Upper lobe of right lung (tissue), 1 donor: ENCODE measurements around the gene PLA2G5. TPM values are rescaled to one million over a fixed set of nuclear protein-coding genes. Genes with fewer than 3 reads are reported as not detected.
"Not testable (repeated sequence)": the region's sequence is repeated elsewhere in the genome, so short reads cannot be mapped to it uniquely, and the experiment has no call there.

Source experiments
- ATAC-seq: fragments of 200-7000 bp; cut with Tn5 transposase; one replicate; pipeline ENCODE4 v1.9.1; 2020; ENCODE audit warnings: mild to moderate bottlenecking, moderate library complexity
- DNase-seq: peaks from one replicate; pipeline ENCODE4 v3.0.0-alpha.2; 2020
- H3K27ac ChIP-seq: fragments of 200-600 bp; one replicate; pipeline ENCODE4 v1.8.0; 2022
- H3K27me3 ChIP-seq: fragments of 200-600 bp; one replicate; pipeline ENCODE4 v1.8.0; 2022; ENCODE audit warnings: mild to moderate bottlenecking
- H3K36me3 ChIP-seq: fragments of 200-600 bp; one replicate; pipeline ENCODE4 v1.8.0; 2022
- H3K4me1 ChIP-seq: fragments of 200-600 bp; one replicate; pipeline ENCODE4 v1.8.0; 2022
- H3K4me3 ChIP-seq: fragments of 200-600 bp; one replicate; pipeline ENCODE4 v1.8.0; 2022; ENCODE audit warnings: mild to moderate bottlenecking
- H3K9me3 ChIP-seq: fragments of 200-600 bp; one replicate; pipeline ENCODE4 v1.8.0; 2022
- CTCF ChIP-seq: fragments of 200-600 bp; IDR thresholded peaks from one replicate; pipeline ENCODE4 v1.8.0; 2022; ENCODE audit warnings: antibody characterized with exemption
- intact Hi-C: fragments of 100-400 bp; cut with DNase I; formaldehyde crosslinking; loops from one replicate; pipeline ENCODE4 v1.11.0; 2022
- total RNA-seq: library from RNA; stranded (reverse); fragmentation: NEBNext Ultra II Directional; extraction: Animal tissue kit (Norgen Biotek cat#: 25700); gene quantifications from one replicate; pipeline ENCODE4 v1.2.1, GENCODE V29; 2021
- donor health status: DM: no; HTN: yes; CAD: no; lungs with severe emphysema.

The PLA2G5 gene
- total RNA-seq, 1 donor from 2014 or later, result 4.9 TPM

- no peak overlapping the region for H3K27ac ChIP-seq
- peak; percentile 88 for ATAC-seq
- no peak for DNase-seq
- H3K4me3 ChIP-seq, result no peak overlapping the region
- no peak for TF ChIP-seq CTCF
- intact Hi-C loops, result no loop called here
- H3K27me3 ChIP-seq, result no peaks in the 10 kb centered on the region
- peaks cover 7% of the 10 kb centered on the region for H3K4me1 ChIP-seq
- H3K9me3 ChIP-seq, result no peaks in the 10 kb centered on the region
- no peaks in the 10 kb centered on the region for H3K36me3 ChIP-seq
These were observed 10.1 kb upstream of the PLA2G5 start for GRCh38 chr1:20059847-20060246.

- intact Hi-C loops, H3K9me3 ChIP-seq, H3K27ac ChIP-seq, DNase-seq, ATAC-seq, H3K4me3 ChIP-seq, H3K27me3 ChIP-seq, H3K36me3 ChIP-seq, H3K4me1 ChIP-seq: not testable (repeated sequence)
These were observed 9.2 kb upstream of the PLA2G5 start for GRCh38 chr1:20060791-20061190.

DNA sequence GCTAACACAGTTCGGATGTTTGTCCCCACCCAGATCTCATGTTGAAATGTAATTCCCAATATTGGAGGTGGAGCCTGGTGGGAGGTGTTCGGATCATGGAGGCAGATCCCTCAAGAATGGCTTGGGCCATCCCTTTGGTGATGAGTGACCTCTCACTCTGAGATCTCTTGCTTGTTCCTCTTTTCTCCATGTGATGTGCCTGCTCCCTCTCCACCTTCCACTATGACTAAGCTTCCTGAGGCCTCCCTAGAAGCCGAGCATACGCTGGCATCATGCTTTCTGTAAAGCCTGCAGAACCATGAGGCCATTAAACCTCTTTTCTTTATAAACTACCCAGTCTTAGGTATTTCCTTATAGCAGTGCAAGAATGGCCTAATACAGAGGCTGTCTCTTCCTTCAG is 8.1 kb upstream of the PLA2G5 start:
- no peak for ATAC-seq
- Histone ChIP-seq H3K4me1 (peaks cover 7% of the 10 kb centered on the region), H3K27me3 (peaks cover 5% of the 10 kb centered on the region), H3K9me3 (no peaks in the 10 kb centered on the region), H3K4me3 (no peak overlapping the region), H3K36me3 (no peaks in the 10 kb centered on the region), H3K27ac (no peak overlapping the region)
- DNase-seq, result no peak
- intact Hi-C loops, result no loop called here
- TF ChIP-seq CTCF, result no peak

DNA sequence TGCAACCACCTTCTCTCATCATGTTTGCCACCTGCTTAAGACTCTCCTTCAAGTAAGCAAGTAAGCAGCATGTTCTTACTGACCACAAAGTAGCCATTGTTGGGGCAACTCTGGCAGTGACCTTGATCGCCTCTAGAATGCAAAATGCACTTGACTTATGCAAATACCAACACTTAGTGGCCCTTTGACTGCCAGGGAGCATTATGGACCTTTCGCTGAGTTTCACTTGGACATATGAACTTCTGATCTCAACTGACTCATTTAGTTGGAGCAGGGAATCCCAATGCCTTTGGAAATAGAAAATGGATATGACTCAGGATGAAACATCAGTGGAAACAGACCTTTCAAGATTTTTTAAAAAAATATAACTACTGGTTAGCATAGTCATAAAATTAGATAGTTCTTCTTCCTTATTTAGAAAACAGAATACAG is 6.1 kb upstream of the PLA2G5 start:
- Histone ChIP-seq H3K4me3 (no peak overlapping the region), H3K4me1 (peaks cover 9% of the 10 kb centered on the region), H3K9me3 (no peaks in the 10 kb centered on the region), H3K36me3 (no peaks in the 10 kb centered on the region), H3K27ac (no peak overlapping the region), H3K27me3 (peaks cover 5% of the 10 kb centered on the region)
- ATAC-seq (peak; percentile 61), DNase-seq (no peak)
- intact Hi-C loops, result no loop called here
- no peak for TF ChIP-seq CTCF

GRCh38 chr1:20068722-20069121 is 1.3 kb upstream of the PLA2G5 start:
- Histone ChIP-seq H3K4me3 (no peak overlapping the region), H3K27ac (no peak overlapping the region), H3K27me3 (peaks cover 5% of the 10 kb centered on the region), H3K36me3 (no peaks in the 10 kb centered on the region), H3K9me3 (no peaks in the 10 kb centered on the region), H3K4me1 (peaks cover 9% of the 10 kb centered on the region)
- no peak for ATAC-seq
- no peak for DNase-seq
- intact Hi-C loops, result no loop called here
- TF ChIP-seq CTCF, result no peak

DNA sequence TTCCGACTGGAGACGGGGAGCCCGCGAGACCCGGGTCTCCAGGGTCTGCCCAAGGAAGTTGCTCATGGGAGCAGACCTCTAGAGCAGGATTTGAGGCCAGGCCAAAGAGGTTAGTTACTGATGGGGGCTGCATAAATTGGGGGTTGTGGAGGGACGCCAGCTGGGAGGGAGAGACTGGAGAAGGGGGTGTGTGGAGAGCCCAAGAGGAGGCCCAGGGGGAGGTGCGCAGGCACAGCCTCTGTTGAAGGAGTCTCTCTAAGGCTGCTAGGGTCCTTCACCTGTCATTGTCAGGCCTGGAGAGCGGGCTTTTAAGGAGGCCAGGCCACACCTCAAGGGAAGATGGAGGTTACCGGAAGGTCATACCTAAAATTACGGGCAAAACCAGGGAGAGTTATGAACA is 363 bp downstream of the PLA2G5 start:
- ATAC-seq, result peak; percentile 14
- Histone ChIP-seq H3K9me3 (no peaks in the 10 kb centered on the region), H3K36me3 (no peaks in the 10 kb centered on the region), H3K27ac (no peak overlapping the region), H3K27me3 (peaks cover 3% of the 10 kb centered on the region), H3K4me1 (peaks cover 9% of the 10 kb centered on the region), H3K4me3 (peak overlapping the region; percentile 40)
- TF ChIP-seq CTCF, result no peak
- DNase-seq, result no peak
- intact Hi-C loops, result no loop called here
